ENCODE measurements around the gene MYT1. TPM values are rescaled to one million over a fixed set of nuclear protein-coding genes. Genes with fewer than 3 reads are reported as not detected.
A peak's percentile ranks its signal among the peaks of the same experiment; 100 is the strongest.
"Not testable (repeated sequence)": the region's sequence is repeated elsewhere in the genome, so short reads cannot be mapped to it uniquely, and the experiment has no call there.

The MYT1 gene
- total RNA-seq, 1 donor from 2014 or later = 0.34 TPM

GRCh38 chr20:64119301-64119680, 45.0 kb upstream of the MYT1 start:
- peaks cover 5% of the 10 kb centered on the region for H3K4me1 Mint-ChIP-seq
- H3K36me3 Mint-ChIP-seq = no peaks in the 10 kb centered on the region
- H3K27ac Mint-ChIP-seq = no peak overlapping the region
- TF ChIP-seq CTCF (IDR thresholded peaks at IDR 0.05; ENCODE audit: unreplicated experiment) = no peak
- peak; percentile 5 to 26 for DNase-seq (ENCODE audit: low spot score in 2 of 2, unreplicated experiment in 2 of 2)
- peaks cover 37% of the 10 kb centered on the region for H3K27me3 Mint-ChIP-seq (ENCODE audit: low read depth)
- no peaks in the 10 kb centered on the region for H3K9me3 Mint-ChIP-seq
- no peak overlapping the region for H3K4me3 Mint-ChIP-seq

- peak overlapping the region; percentile 53 for H3K27ac Mint-ChIP-seq
- TF ChIP-seq CTCF (IDR thresholded peaks at IDR 0.05; ENCODE audit: unreplicated experiment) = no peak
- H3K4me3 Mint-ChIP-seq = no peak overlapping the region
- peak; percentile 3 to 34 for DNase-seq (ENCODE audit: low spot score in 2 of 2, unreplicated experiment in 2 of 2)
- no peaks in the 10 kb centered on the region for H3K36me3 Mint-ChIP-seq
- no peaks in the 10 kb centered on the region for H3K9me3 Mint-ChIP-seq
- peaks cover 5% of the 10 kb centered on the region for H3K4me1 Mint-ChIP-seq
- H3K27me3 Mint-ChIP-seq (ENCODE audit: low read depth) = peaks cover 39% of the 10 kb centered on the region
Observed at GRCh38 chr20:64119681-64120341, 44.4 kb upstream of the MYT1 start.

GRCh38 chr20:64121586-64121985, 42.7 kb upstream of the MYT1 start:
- no peak overlapping the region for H3K4me3 Mint-ChIP-seq
- no peak overlapping the region for H3K27ac Mint-ChIP-seq
- no peaks in the 10 kb centered on the region for H3K9me3 Mint-ChIP-seq
- no peaks in the 10 kb centered on the region for H3K36me3 Mint-ChIP-seq
- no peak for TF ChIP-seq CTCF (IDR thresholded peaks at IDR 0.05; ENCODE audit: unreplicated experiment)
- H3K27me3 Mint-ChIP-seq (ENCODE audit: low read depth) = peaks cover 42% of the 10 kb centered on the region
- peak in 1 of 2 experiments; percentile 4 for DNase-seq (ENCODE audit: low spot score in 2 of 2, unreplicated experiment in 2 of 2)
- peaks cover 5% of the 10 kb centered on the region for H3K4me1 Mint-ChIP-seq

GRCh38 chr20:64122927-64123326, 41.3 kb upstream of the MYT1 start:
- not testable (repeated sequence) for H3K9me3 Mint-ChIP-seq; DNase-seq (ENCODE audit: low spot score in 2 of 2, unreplicated experiment in 2 of 2); H3K27ac Mint-ChIP-seq; H3K36me3 Mint-ChIP-seq; H3K4me1 Mint-ChIP-seq; H3K4me3 Mint-ChIP-seq
- peaks cover 44% of the 10 kb centered on the region for H3K27me3 Mint-ChIP-seq (ENCODE audit: low read depth)

GRCh38 chr20:64123517-64123916, 40.7 kb upstream of the MYT1 start:
- peaks cover 48% of the 10 kb centered on the region for H3K27me3 Mint-ChIP-seq (ENCODE audit: low read depth)
- not testable (repeated sequence) for H3K9me3 Mint-ChIP-seq; DNase-seq (ENCODE audit: low spot score in 2 of 2, unreplicated experiment in 2 of 2); H3K27ac Mint-ChIP-seq; H3K36me3 Mint-ChIP-seq; H3K4me3 Mint-ChIP-seq; H3K4me1 Mint-ChIP-seq

GRCh38 chr20:64129146-64129782, 35.0 kb upstream of the MYT1 start:
- H3K27ac Mint-ChIP-seq = no peak overlapping the region
- H3K36me3 Mint-ChIP-seq = no peaks in the 10 kb centered on the region
- H3K27me3 Mint-ChIP-seq (ENCODE audit: low read depth) = peaks cover 29% of the 10 kb centered on the region
- no peak overlapping the region for H3K4me3 Mint-ChIP-seq
- no peak for TF ChIP-seq CTCF (IDR thresholded peaks at IDR 0.05; ENCODE audit: unreplicated experiment)
- DNase-seq (ENCODE audit: low spot score in 2 of 2, unreplicated experiment in 2 of 2) = peak in 1 of 2 experiments; percentile 6
- H3K4me1 Mint-ChIP-seq = no peaks in the 10 kb centered on the region
- H3K9me3 Mint-ChIP-seq = peaks cover 9% of the 10 kb centered on the region
